ENCODE results near the gene MDGA2.

The MDGA2 gene

DNA sequence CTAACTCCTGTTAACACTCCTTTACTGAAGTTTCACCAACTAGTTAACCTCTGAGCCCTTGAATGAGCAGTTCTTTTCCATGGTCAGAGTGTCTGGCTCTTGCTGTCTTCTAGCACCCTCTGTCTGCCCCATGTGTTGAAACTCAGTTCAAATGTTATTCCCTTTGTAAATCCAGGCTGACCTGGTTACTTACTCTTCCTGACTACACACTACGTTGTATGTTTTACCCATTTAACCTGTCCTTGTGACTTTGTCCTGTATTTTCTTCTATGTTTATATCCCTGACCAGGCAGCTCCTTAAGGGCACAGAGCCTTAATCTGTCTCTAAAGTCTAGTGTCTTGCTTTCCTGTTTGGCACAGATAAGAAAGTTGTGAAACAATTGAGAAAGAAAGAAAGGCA lies 634.9 kb downstream of the MDGA2 start:
- Histone ChIP-seq H3K9me3 (ENCODE audit: control insufficient read depth, low read length) (no peaks in the 10 kb centered on the region), H3K9ac (ENCODE audit: low read length) (no peak overlapping the region), H3K36me3 (ENCODE audit: control insufficient read depth, insufficient read depth, low read length) (no peaks in the 10 kb centered on the region), H3K4me3 (ENCODE audit: low read length) (no peak overlapping the region), H3K27me3 (ENCODE audit: control insufficient read depth, insufficient read depth, low read length) (no peaks in the 10 kb centered on the region), H3K4me1 (ENCODE audit: control insufficient read depth, insufficient read depth, low read length) (no peaks in the 10 kb centered on the region)

DNA sequence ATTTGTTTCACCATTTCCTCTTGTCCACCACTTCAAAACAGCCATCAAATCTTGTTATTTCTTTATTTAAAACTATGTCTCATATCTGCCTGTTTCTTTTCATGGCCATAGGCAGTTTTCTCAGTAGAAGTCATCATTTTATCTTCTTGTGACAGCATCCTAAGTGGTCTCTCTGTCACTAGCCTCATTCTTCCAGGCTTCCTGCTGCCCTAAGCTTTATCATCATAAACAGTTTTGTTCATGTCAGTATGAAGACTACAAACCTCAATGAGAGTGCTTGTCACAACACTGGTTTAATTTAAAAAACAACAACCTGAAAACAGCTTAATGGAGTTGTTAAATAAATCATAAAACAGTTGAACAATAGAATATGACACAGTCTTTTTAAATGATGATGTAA lies 636.1 kb downstream of the MDGA2 start:
- Histone ChIP-seq H3K9ac (ENCODE audit: low read length) (no peak overlapping the region), H3K9me3 (ENCODE audit: control insufficient read depth, low read length) (no peaks in the 10 kb centered on the region), H3K4me3 (ENCODE audit: low read length) (no peak overlapping the region), H3K27me3 (ENCODE audit: control insufficient read depth, insufficient read depth, low read length) (no peaks in the 10 kb centered on the region), H3K36me3 (ENCODE audit: control insufficient read depth, insufficient read depth, low read length) (no peaks in the 10 kb centered on the region), H3K4me1 (ENCODE audit: control insufficient read depth, insufficient read depth, low read length) (no peaks in the 10 kb centered on the region)

DNA sequence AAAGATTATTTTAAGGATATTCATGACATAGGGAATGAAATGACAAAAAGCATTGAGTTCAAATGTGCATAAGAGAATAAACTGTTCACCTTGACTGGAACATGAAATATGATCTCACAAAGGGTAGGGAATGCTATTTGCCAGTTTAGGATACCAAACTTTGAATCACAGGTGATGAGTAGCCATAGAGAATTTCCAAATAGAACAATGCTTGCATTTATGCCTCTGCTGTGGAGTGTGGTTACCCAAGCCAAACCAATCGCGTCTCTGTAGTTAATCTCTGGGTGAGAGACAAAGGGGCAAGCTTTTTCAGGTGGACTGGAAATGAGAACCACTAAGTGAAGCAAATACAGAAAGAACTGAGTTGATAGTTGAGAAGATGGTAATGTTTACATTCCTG lies 652.7 kb downstream of the MDGA2 start:
- H3K27me3 ChIP-seq (ENCODE audit: control insufficient read depth, insufficient read depth, low read length) = no peaks in the 10 kb centered on the region
- H3K4me3 ChIP-seq (ENCODE audit: low read length) = no peak overlapping the region
- H3K9ac ChIP-seq (ENCODE audit: low read length) = no peak overlapping the region
- H3K36me3 ChIP-seq (ENCODE audit: control insufficient read depth, insufficient read depth, low read length) = no peaks in the 10 kb centered on the region
- no peaks in the 10 kb centered on the region for H3K4me1 ChIP-seq (ENCODE audit: control insufficient read depth, insufficient read depth, low read length)
- H3K9me3 ChIP-seq (ENCODE audit: control insufficient read depth, low read length) = no peaks in the 10 kb centered on the region

DNA sequence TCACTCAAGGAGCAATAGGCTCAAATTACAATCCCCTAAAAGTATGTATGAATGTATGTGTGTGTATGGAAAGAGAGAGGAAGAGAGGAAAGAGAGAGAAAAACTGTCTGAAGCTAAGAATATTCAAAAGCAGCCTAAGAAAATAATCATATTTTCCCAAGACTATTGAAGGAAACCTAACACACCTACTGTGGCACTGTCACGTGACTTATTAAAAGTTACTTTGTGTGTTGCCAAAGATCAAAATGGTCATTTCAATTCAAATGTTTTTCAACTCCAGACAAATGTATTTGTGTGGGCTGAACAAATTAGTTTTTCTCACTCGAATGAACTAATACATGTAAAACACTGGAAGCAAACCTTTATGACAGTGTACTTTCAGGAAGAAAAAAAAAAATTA lies 654.9 kb downstream of the MDGA2 start:
- Histone ChIP-seq H3K27me3 (ENCODE audit: control insufficient read depth, insufficient read depth, low read length) (no peaks in the 10 kb centered on the region), H3K36me3 (ENCODE audit: control insufficient read depth, insufficient read depth, low read length) (no peaks in the 10 kb centered on the region), H3K9me3 (ENCODE audit: control insufficient read depth, low read length) (no peaks in the 10 kb centered on the region), H3K4me3 (ENCODE audit: low read length) (no peak overlapping the region), H3K9ac (ENCODE audit: low read length) (no peak overlapping the region), H3K4me1 (ENCODE audit: control insufficient read depth, insufficient read depth, low read length) (no peaks in the 10 kb centered on the region)

DNA sequence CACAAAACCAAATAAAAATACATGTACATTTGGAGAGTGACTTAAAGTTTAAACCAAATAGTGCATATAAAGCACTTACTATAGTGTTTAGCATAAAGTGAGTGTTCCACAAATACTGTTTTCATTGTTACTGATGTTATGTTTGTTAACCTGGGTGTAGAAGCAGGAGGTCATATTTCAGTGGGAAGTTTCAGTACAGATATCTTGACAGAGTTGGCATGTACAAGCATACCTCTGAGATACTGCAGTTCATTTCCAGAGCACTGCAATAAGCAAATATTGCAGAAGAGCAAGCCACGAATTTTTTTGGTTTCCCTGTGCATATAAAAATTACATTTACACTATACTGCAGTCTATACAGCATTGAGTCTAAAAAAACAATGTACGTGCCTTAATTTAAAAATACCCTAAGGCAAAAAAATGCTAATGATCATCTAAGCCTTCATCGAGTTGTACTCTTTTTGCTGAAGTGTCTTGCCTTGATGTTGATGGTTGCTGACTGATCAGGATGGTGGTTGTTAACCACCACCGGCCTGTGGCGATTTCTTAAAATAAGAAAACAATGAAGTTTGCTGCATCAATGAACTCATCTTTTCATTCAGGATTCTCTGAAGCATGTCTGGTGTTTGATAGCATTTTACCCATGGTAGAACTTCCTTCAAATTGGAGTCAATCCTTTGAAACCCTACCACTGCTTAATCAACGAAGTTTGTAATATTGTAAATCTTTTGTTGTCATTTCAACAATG lies 662.7 kb downstream of the MDGA2 start:
- no peaks in the 10 kb centered on the region for H3K9me3 ChIP-seq (ENCODE audit: control insufficient read depth, low read length)
- no peaks in the 10 kb centered on the region for H3K36me3 ChIP-seq (ENCODE audit: control insufficient read depth, insufficient read depth, low read length)
- H3K27me3 ChIP-seq (ENCODE audit: control insufficient read depth, insufficient read depth, low read length) = no peaks in the 10 kb centered on the region
- H3K4me1 ChIP-seq (ENCODE audit: control insufficient read depth, insufficient read depth, low read length) = no peaks in the 10 kb centered on the region
- no peak overlapping the region for H3K9ac ChIP-seq (ENCODE audit: low read length)
- H3K4me3 ChIP-seq (ENCODE audit: low read length) = no peak overlapping the region

DNA sequence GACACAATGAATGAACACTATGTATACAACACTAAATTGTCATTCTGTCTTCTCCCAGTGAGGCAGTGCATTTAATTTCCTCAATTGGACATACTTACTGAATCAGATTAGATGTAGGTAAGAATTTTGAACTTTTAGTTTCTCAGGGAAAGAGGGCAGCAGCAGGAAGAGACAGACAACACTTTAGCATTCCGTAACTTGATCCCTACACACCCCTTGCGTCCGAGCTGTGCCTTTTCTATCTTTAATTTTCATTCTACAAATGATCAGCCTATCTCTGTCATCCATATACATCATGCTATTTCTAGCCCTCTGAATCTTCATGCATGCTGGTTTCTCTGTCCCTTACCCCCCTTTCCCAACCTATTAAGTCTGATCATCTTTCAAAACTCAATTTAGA lies 665.8 kb downstream of the MDGA2 start:
- Histone ChIP-seq H3K36me3 (ENCODE audit: control insufficient read depth, insufficient read depth, low read length) (no peaks in the 10 kb centered on the region), H3K4me3 (ENCODE audit: low read length) (no peak overlapping the region), H3K4me1 (ENCODE audit: control insufficient read depth, insufficient read depth, low read length) (no peaks in the 10 kb centered on the region), H3K9me3 (ENCODE audit: control insufficient read depth, low read length) (no peaks in the 10 kb centered on the region), H3K9ac (ENCODE audit: low read length) (no peak overlapping the region), H3K27me3 (ENCODE audit: control insufficient read depth, insufficient read depth, low read length) (no peaks in the 10 kb centered on the region)

DNA sequence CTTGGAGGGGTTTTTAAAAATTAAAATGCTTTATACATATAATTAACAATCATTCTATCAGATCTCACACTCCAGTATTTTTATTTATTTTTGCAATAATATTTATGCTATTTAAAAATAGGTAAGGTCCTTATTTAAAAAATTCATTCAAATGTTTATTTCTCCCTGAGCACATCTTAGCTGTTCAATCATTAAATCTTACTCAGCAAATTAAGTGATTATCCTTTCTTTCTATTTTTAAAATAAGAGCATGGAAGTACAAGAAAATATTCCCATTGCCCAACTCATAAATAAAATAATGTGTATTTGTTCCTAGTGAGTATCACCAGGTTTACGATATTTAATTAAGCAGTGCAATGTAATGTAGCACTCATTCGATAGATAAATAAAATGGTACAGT lies 666.7 kb downstream of the MDGA2 start:
- no peak overlapping the region for H3K4me3 ChIP-seq (ENCODE audit: low read length)
- no peak overlapping the region for H3K9ac ChIP-seq (ENCODE audit: low read length)
- H3K36me3 ChIP-seq (ENCODE audit: control insufficient read depth, insufficient read depth, low read length) = no peaks in the 10 kb centered on the region
- no peaks in the 10 kb centered on the region for H3K27me3 ChIP-seq (ENCODE audit: control insufficient read depth, insufficient read depth, low read length)
- no peaks in the 10 kb centered on the region for H3K9me3 ChIP-seq (ENCODE audit: control insufficient read depth, low read length)
- no peaks in the 10 kb centered on the region for H3K4me1 ChIP-seq (ENCODE audit: control insufficient read depth, insufficient read depth, low read length)

DNA sequence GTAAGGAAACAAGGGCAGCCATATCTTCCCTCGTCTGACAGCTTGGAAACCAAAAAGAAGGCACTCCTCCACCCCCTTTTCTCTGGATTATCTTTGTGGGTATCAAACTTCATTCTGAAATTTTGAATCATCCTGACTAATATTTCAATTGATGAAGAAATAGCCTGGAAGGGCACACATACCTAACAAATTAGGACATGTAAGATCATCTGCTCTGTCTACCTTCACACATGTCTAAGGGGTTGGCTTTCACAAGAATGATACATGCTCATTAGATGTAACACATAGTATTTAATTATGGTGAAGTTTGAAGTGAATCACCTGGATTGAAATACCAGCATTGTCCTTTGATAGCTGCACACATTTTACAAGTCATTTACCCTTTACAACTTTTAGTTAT lies 675.7 kb downstream of the MDGA2 start:
- H3K9me3 ChIP-seq (ENCODE audit: control insufficient read depth, low read length) = no peaks in the 10 kb centered on the region
- H3K27me3 ChIP-seq (ENCODE audit: control insufficient read depth, insufficient read depth, low read length) = no peaks in the 10 kb centered on the region
- no peaks in the 10 kb centered on the region for H3K36me3 ChIP-seq (ENCODE audit: control insufficient read depth, insufficient read depth, low read length)

DNA sequence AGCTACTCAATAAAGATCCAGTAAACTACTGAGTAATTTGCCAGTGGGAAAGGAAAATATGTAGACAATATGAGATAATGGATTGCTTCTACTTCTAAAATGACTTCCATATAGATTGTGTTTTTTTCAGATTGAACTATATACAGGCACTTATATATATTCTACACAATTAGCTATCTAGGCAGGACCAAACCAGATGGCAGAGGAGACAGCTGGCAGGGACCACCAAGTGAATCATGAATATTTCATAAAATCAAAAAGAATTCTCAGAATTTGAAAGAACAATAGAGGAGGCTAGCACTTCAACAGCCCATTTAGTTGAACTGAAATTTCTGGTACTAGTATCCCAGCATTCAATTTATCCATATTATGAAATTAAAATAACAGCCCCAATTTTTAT lies 685.8 kb downstream of the MDGA2 start:
- Histone ChIP-seq H3K4me1 (ENCODE audit: control insufficient read depth, insufficient read depth, low read length) (no peaks in the 10 kb centered on the region), H3K9ac (ENCODE audit: low read length) (no peak overlapping the region), H3K36me3 (ENCODE audit: control insufficient read depth, insufficient read depth, low read length) (no peaks in the 10 kb centered on the region), H3K4me3 (ENCODE audit: low read length) (no peak overlapping the region), H3K9me3 (ENCODE audit: control insufficient read depth, low read length) (no peaks in the 10 kb centered on the region), H3K27me3 (ENCODE audit: control insufficient read depth, insufficient read depth, low read length) (no peaks in the 10 kb centered on the region)

More for the DNA sequence above, 675.7 kb downstream of the MDGA2 start:
- Histone ChIP-seq H3K4me3 (ENCODE audit: low read length) (no peak overlapping the region), H3K9ac (ENCODE audit: low read length) (no peak overlapping the region), H3K4me1 (ENCODE audit: control insufficient read depth, insufficient read depth, low read length) (no peaks in the 10 kb centered on the region)

DNA sequence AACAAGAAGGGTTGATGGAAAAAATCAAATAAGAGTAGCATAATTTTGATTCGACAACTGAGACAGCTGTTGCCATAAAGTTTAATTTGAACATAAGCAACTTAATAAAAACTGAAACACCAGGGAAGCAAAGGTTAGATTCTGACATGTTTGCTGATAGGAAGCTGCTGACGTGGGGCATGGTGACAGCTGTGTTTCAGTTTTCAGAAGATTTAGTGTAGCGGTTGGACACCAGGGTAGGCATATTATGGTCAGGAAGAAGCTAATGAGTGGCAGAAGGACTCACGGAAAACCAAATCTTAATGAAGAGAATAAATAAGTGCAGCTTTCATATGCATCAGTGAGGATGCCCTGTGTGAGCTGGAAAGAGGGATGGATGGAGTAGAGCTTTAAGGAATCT lies 687.1 kb downstream of the MDGA2 start:
- no peaks in the 10 kb centered on the region for H3K27me3 ChIP-seq (ENCODE audit: control insufficient read depth, insufficient read depth, low read length)
- no peak overlapping the region for H3K4me3 ChIP-seq (ENCODE audit: low read length)
- H3K9ac ChIP-seq (ENCODE audit: low read length) = no peak overlapping the region
- no peaks in the 10 kb centered on the region for H3K9me3 ChIP-seq (ENCODE audit: control insufficient read depth, low read length)
- H3K36me3 ChIP-seq (ENCODE audit: control insufficient read depth, insufficient read depth, low read length) = no peaks in the 10 kb centered on the region
- no peaks in the 10 kb centered on the region for H3K4me1 ChIP-seq (ENCODE audit: control insufficient read depth, insufficient read depth, low read length)

DNA sequence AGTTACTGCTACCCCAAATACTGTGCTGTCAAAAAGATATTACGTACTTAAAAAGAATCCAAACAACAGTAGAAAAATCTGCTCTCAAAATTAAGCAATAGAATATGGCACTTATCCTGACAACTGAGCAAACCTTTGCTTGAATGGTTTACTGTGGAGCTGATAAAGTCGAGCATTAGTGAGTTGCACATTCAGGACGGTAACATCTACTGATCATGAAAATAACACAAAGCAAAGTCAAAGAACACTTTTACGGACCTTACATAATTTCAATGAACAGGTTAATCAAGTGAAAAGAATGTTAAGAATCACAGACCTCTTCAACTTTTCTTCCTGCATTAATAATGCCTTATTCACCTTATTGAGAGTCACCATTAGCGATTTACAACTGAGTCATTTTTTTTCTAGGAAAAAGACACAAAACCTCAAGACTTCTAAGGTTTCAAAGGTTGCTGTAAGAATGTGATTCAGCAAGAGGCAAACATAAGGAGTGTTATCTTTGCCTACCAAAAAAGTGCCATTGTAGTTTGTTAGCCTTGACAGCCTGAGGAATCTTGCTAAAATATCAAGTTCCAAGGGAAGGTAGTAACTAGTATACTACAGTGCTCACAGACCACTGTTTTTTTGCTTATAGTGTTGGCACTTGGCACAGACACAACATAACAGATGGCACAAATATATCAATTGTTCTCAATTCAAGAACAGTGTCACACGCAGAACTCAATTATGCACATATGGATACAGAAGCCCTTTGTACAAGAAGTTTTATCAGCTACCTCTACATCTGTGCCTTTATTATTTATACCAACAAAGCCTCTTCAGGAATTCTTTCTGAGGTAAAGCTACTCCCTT lies 689.6 kb downstream of the MDGA2 start:
- no peak overlapping the region for H3K9ac ChIP-seq (ENCODE audit: low read length)
- H3K9me3 ChIP-seq (ENCODE audit: control insufficient read depth, low read length) = no peaks in the 10 kb centered on the region
- no peak overlapping the region for H3K4me3 ChIP-seq (ENCODE audit: low read length)
- H3K4me1 ChIP-seq (ENCODE audit: control insufficient read depth, insufficient read depth, low read length) = no peaks in the 10 kb centered on the region
- no peaks in the 10 kb centered on the region for H3K36me3 ChIP-seq (ENCODE audit: control insufficient read depth, insufficient read depth, low read length)
- H3K27me3 ChIP-seq (ENCODE audit: control insufficient read depth, insufficient read depth, low read length) = no peaks in the 10 kb centered on the region

DNA sequence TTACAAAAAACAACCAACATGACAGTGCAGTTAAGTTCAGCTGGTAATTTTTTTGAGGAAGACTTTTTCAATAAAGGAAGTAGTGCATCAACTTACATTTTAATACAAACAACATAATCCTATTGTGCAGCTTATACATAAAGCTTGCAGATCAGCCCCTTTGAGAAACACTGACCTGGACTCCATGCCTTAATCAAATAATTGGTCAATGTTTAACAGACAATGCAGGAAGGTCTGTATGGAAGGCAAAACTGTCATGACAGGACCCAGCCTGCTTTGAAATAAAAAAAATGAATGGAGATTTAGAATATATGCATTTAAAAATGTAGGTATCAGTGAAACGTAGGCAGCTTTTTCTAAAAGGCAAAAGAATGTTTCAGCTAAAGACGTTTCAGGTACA lies 702.1 kb downstream of the MDGA2 start:
- no peak overlapping the region for H3K9ac ChIP-seq (ENCODE audit: low read length)
- no peak overlapping the region for H3K4me3 ChIP-seq (ENCODE audit: low read length)
- H3K27me3 ChIP-seq (ENCODE audit: control insufficient read depth, insufficient read depth, low read length) = no peaks in the 10 kb centered on the region
- H3K36me3 ChIP-seq (ENCODE audit: control insufficient read depth, insufficient read depth, low read length) = no peaks in the 10 kb centered on the region
- no peaks in the 10 kb centered on the region for H3K9me3 ChIP-seq (ENCODE audit: control insufficient read depth, low read length)
- no peaks in the 10 kb centered on the region for H3K4me1 ChIP-seq (ENCODE audit: control insufficient read depth, insufficient read depth, low read length)

Data from mucosa of stomach (tissue), 1 donor.